Measurements from ENCODE around the gene CDH26. TPM values are rescaled to one million over a fixed set of nuclear protein-coding genes. Genes with fewer than 3 reads are reported as not detected.

The CDH26 gene
- total and polyA plus RNA-seq, 9 of the 15 experiments (the other 6 are each of a cell fraction or from before 2014, with no cell fraction given), result 0.07 to 0.13 (median 0.10) TPM; not detected in 4

DNA sequence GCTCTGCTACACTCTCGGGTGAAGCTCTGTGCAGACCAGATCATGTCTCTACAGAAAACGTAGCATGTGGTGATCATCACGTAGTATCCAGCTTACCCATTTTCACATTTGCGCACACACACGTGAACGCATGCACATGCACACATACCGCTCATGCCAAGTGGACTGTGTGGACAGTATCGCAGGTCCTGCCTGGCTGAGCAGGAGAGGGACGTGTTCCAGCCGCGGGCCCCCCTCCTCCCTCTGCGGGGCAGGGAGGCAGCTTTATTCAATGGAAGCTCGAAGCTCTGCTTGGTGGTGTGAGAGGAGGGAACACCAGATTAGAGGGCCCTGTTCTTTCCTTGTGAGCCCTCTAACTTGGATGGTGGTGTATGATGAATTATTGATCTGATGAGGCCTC, 51.1 kb downstream of the CDH26 start (continued):
- TF ChIP-seq XRCC3 (IDR thresholded peaks at IDR 0.05) (no peak), MTA3 (IDR thresholded peaks at IDR 0.05; ENCODE audit: borderline replicate concordance) (no peak), BRF1 (IDR thresholded peaks at IDR 0.05; ENCODE audit: borderline replicate concordance, extremely low read depth, insufficient read length) (no peak), ZNF785 (CRISPR knock-in tag; IDR thresholded peaks at IDR 0.05) (no peak)
- TF ChIP-seq, protein P1, sequence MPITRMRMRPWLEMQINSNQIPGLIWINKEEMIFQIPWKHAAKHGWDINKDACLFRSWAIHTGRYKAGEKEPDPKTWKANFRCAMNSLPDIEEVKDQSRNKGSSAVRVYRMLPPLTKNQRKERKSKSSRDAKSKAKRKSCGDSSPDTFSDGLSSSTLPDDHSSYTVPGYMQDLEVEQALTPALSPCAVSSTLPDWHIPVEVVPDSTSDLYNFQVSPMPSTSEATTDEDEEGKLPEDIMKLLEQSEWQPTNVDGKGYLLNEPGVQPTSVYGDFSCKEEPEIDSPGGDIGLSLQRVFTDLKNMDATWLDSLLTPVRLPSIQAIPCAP (CRISPR knock-in tag; IDR thresholded peaks at IDR 0.05; ENCODE audit: borderline replicate concordance), result no peak

DNA sequence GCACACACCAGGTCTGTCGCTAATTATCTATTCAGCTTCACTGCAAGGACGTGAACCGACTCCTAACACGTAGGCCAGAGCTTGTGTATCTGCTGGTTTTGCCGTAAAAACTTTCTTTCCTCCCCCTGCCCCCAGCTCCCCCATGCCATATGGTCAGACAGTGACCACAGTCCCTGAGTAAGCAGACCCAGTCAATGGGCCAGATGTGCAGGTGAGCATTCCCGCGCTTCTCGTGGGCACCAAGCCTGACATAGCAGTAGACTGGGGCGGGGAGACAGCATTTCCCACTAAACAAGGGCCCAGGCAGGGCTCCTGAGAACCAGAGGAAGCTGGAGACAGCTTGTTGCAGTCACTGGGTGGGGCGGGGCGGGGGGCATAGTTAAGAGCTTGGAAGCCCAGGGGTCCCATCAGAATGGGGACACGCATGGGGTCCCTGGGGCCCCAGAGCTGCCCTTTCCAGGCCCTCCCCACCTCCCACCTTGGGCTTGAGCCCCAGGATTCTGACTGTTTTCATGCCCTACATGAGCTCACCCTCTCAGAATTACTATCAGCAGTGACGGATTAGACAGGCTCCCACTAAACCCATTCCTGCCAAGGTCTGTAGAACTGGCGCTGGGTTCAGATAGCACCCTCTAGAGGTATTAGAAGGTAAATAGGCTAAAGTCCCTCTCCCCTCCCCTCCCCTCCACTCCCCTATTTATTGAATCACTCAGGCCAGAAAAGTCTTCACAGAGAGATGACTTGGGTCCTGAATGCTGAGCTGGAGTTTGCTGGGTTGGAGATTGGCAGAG, 51.8 kb downstream of the CDH26 start:
- intact Hi-C loops (cut with micrococcal nuclease) (no loop called here), in situ Hi-C loops (cut with MboI) (no loop called here)
- Histone ChIP-seq H3K9me3 (replicated peaks; ENCODE audit: control insufficient read depth, insufficient read depth, low read depth, low read length) (no peaks in the 10 kb centered on the region), H4K20me1 (replicated peaks; ENCODE audit: control insufficient read depth, insufficient read depth, low read length) (no peaks in the 10 kb centered on the region), H3K4me2 (ENCODE audit: insufficient read depth, low read length) (no peak overlapping the region), H3K4me3 (no peak overlapping the region), H3K36me3 (ENCODE audit: control insufficient read depth, insufficient read depth, low read length) (no peaks in the 10 kb centered on the region), H3K9ac (ENCODE audit: insufficient read depth in 1 of 2, low read depth in 2 of 2, low read length in 2 of 2) (no peak overlapping the region), H3K27me3 (ENCODE audit: control insufficient read depth in 2 of 2, insufficient read depth in 2 of 2, low read length in 2 of 2) (peaks cover 3 to 11% of the 10 kb centered on the region in 2 experiments; a peak in 3 of 5 replicates), H3K9me1 (ENCODE audit: control insufficient read depth, insufficient read depth, low read length) (no peaks in the 10 kb centered on the region), H3K27ac (ENCODE audit: extremely low read depth, low read depth, low read length) (no peak overlapping the region), H3K4me1 (replicated peaks in 1 of 2; ENCODE audit: control insufficient read depth in 2 of 2, insufficient read depth in 2 of 2, low read length in 2 of 2) (no peaks in the 10 kb centered on the region), H3K79me2 (ENCODE audit: control insufficient read depth, insufficient read depth, low read length) (no peaks in the 10 kb centered on the region), H2AFZ (ENCODE audit: low read depth, low read length) (no peak overlapping the region)
- peak; percentile 29 for FAIRE-seq
- peak in 2 of 4 experiments; percentile 18 for DNase-seq (ENCODE audit: extremely low read depth in 1 of 4, low spot score in 3 of 4)
- no TSS peak for BruUV-seq (replicated peaks)
- TF ChIP-seq FOSL1 (tag; conservative IDR thresholded peaks at IDR 0.05), result no peak
- peak; percentile 34 to 50 (median 41); a peak in 5 of 6 replicates for TF ChIP-seq CTCF (IDR thresholded peaks at IDR 0.05 in 2 of 3, conservative IDR thresholded peaks at IDR 0.05 in 1 of 3; ENCODE audit: insufficient read depth in 2 of 3, low read depth in 1 of 3, low read length in 3 of 3)
- no peak for TF ChIP-seq THRAP3 (IDR thresholded peaks at IDR 0.05; ENCODE audit: borderline replicate concordance)
- CTCF ChIA-PET (ENCODE audit: low intra/inter-chr PET ratio), result no interaction called here
- WGBS (ENCODE audit: insufficient coverage, low coverage, missing lambda C conversion rate), result 2% methylated on average over 12 of the region's 14 CpGs
- ATAC-seq, result peak; percentile 86
- POLR2A ChIA-PET, result no interaction called here
